IMR-90 (cell line): ENCODE data around the gene CEBPE. TPM values are rescaled to one million over a fixed set of nuclear protein-coding genes. Genes with fewer than 3 reads are reported as not detected.

Experiments
- ATAC-seq: fragments of 200-7000 bp; cut with Tn5 transposase; 2 replicates; pipeline ENCODE4 v1.9.1; 2020; ENCODE audit warnings: low read depth, mild to moderate bottlenecking, moderate library complexity
- BruUV-seq: library from RNA; stranded (reverse); fragments of 400-500 nt; replicated peaks from 2 replicates; lab custom pipeline; 2021; lab: Mats Ljungman, UMichigan
- CTCF ChIA-PET: fragments of 300-600 bp; formaldehyde crosslinking; extraction: SDS; loops from one replicate; lab custom pipeline; 2021; ENCODE audit warnings: antibody characterized with exemption; lab: Yijun Ruan, JAX
- POLR2A ChIA-PET: fragments of 300-600 bp; sonication (Branson Sonifier 250); formaldehyde crosslinking; loops from one replicate; lab custom pipeline; 2022; ENCODE audit warnings: antibody characterized with exemption; ENCODE audit not compliant: unreplicated experiment; lab: Charles Lee
- DNase-seq: peaks from one replicate; pipeline ENCODE4 v3.0.0; 2013
- H2AFZ ChIP-seq: replicated peaks from 2 replicates; pipeline ENCODE3; 2013; ENCODE audit warnings: low read length, mild to moderate bottlenecking; ENCODE audit not compliant: poor library complexity
- H2AK5ac ChIP-seq: 2 replicates; pipeline ENCODE4 v1.6.1; 2013; ENCODE audit warnings: low read depth, low read length, inconsistent platforms
- H2AK9ac ChIP-seq: replicated peaks from 2 replicates; pipeline ENCODE3; 2013; ENCODE audit warnings: mild to moderate bottlenecking, low read depth, low read length, moderate library complexity; ENCODE audit not compliant: poor library complexity
- H2BK120ac ChIP-seq: 2 replicates; pipeline ENCODE4 v1.6.1; 2013; ENCODE audit warnings: low read depth, low read length, inconsistent platforms
- H2BK15ac ChIP-seq: 3 replicates; pipeline ENCODE4 v1.6.1; 2013; ENCODE audit warnings: low read depth, low read length, inconsistent platforms
- H2BK20ac ChIP-seq: 2 replicates; pipeline ENCODE4 v1.6.1; 2013; ENCODE audit warnings: low read depth, mild to moderate bottlenecking, inconsistent platforms, low read length, moderate library complexity
- H2BK5ac ChIP-seq: 2 replicates; pipeline ENCODE4 v1.6.1; 2013; ENCODE audit warnings: mild to moderate bottlenecking, low read depth, low read length, inconsistent platforms; ENCODE audit not compliant: poor library complexity, severe bottlenecking
- H3K14ac ChIP-seq: replicated peaks from 2 replicates; pipeline ENCODE4 v1.6.1; 2013; ENCODE audit warnings: low read depth, low read length, inconsistent platforms
- H3K18ac ChIP-seq: 2 replicates; pipeline ENCODE4 v1.6.1; 2013; ENCODE audit warnings: low read depth, low read length, control low read depth
- H3K23ac ChIP-seq: 2 replicates; pipeline ENCODE4 v1.6.1; 2013; ENCODE audit warnings: low read depth, low read length, inconsistent platforms
- H3K27ac ChIP-seq: 2 replicates; pipeline ENCODE4 v1.5.1; 2013; ENCODE audit warnings: mild to moderate bottlenecking, control low read depth, low read length; ENCODE audit not compliant: insufficient read depth
- H3K27me3 ChIP-seq: 2 replicates; pipeline ENCODE4 v1.6.1; 2013; ENCODE audit warnings: low read length; ENCODE audit not compliant: control insufficient read depth, insufficient read depth
- H3K36me3 ChIP-seq: 2 replicates; pipeline ENCODE4 v1.6.1; 2013; ENCODE audit warnings: low read length, mixed read lengths; ENCODE audit not compliant: control insufficient read depth, insufficient read depth
- H3K4ac ChIP-seq: 2 replicates; pipeline ENCODE4 v1.6.1; 2013; ENCODE audit warnings: low read depth, low read length, inconsistent platforms
- H3K4me1 ChIP-seq: 2 replicates; pipeline ENCODE4 v1.6.1; 2013; ENCODE audit warnings: low read length, mixed read lengths; ENCODE audit not compliant: control insufficient read depth, insufficient read depth
- H3K4me2 ChIP-seq: 2 replicates; pipeline ENCODE4 v1.6.1; 2013; ENCODE audit warnings: low read depth, mild to moderate bottlenecking, control low read depth, low read length, moderate library complexity
- H3K4me3 ChIP-seq: 2 replicates; pipeline ENCODE4 v1.5.1; 2013; ENCODE audit warnings: low read depth, mild to moderate bottlenecking, control low read depth, low read length, moderate library complexity; ENCODE audit not compliant: insufficient read depth
- H3K56ac ChIP-seq: 2 replicates; pipeline ENCODE4 v1.6.1; 2013; ENCODE audit warnings: low read length, inconsistent platforms; ENCODE audit not compliant: insufficient read depth; ENCODE audit errors: extremely low read depth
- H3K79me1 ChIP-seq, 2 experiments: 2 replicates each; pipeline ENCODE4 v1.6.1; 2013; ENCODE audit warnings: low read length in 2 of 2, inconsistent platforms in 1 of 2, low read depth in 1 of 2
- H3K9ac ChIP-seq: 2 replicates; pipeline ENCODE4 v1.6.1; 2013; ENCODE audit warnings: low read depth, low read length, control low read depth
- H3K9me1 ChIP-seq: 2 replicates; pipeline ENCODE4 v1.6.1; 2013; ENCODE audit warnings: low read length, inconsistent platforms; ENCODE audit not compliant: insufficient read depth
- H3K9me3 ChIP-seq: 2 replicates; pipeline ENCODE4 v1.6.1; 2013; ENCODE audit warnings: low read length; ENCODE audit not compliant: control insufficient read depth, insufficient read depth
- H4K20me1 ChIP-seq: 2 replicates; pipeline ENCODE4 v1.6.1; 2013; ENCODE audit warnings: low read length, inconsistent platforms; ENCODE audit not compliant: insufficient read depth
- H4K5ac ChIP-seq: 2 replicates; pipeline ENCODE4 v1.6.1; 2013; ENCODE audit warnings: mild to moderate bottlenecking, low read depth, low read length, control low read depth
- H4K8ac ChIP-seq, 2 experiments: 2 replicates each; pipeline ENCODE4 v1.6.1; 2013; ENCODE audit warnings: low read depth in 2 of 2, low read length in 2 of 2, control low read depth in 1 of 2, inconsistent platforms in 1 of 2
- H4K91ac ChIP-seq: 2 replicates; pipeline ENCODE4 v1.6.1; 2013; ENCODE audit warnings: low read depth, low read length, inconsistent platforms; ENCODE audit not compliant: insufficient read depth
- BHLHE40 ChIP-seq: fragments of 150-350 bp; IDR thresholded peaks from 2 replicates; pipeline ENCODE4 v1.6.1; 2016; ENCODE audit warnings: mild to moderate bottlenecking, low read depth, low read length
- RCOR1 ChIP-seq: IDR thresholded peaks from 2 replicates; pipeline ENCODE4 v1.6.1; 2012; ENCODE audit warnings: mild to moderate bottlenecking, low read length, improper control_type of control experiment; ENCODE audit not compliant: insufficient replicate concordance
- WGBS, 2 experiments: methylation state at CpG; one replicate each; pipeline versions ENCODE4 v1.1.5 to v1.1.7; 2013; ENCODE audit warnings: missing lambda C conversion rate in 2 of 2; ENCODE audit not compliant: insufficient read length in 1 of 2; ENCODE audit errors: extremely low coverage in 2 of 2; 5-methylcytosine and 5-hydroxymethylcytosine counted together
- dilution Hi-C: fragments of 300-500 bp; cut with HindIII; formaldehyde crosslinking; loops from one replicate; pipeline ENCODE4 v1.14.3; 2018; ENCODE audit warnings: low sequenced_read_pairs; ENCODE audit not compliant: unreplicated experiment
- in situ Hi-C: fragments of 300-500 bp; cut with MboI; formaldehyde crosslinking; loops from 3 replicates; pipeline ENCODE4 v1.14.3; 2019; ENCODE audit warnings: low sequenced_read_pairs, inconsistent platforms, mixed read lengths
- intact Hi-C: fragments of 100-400 bp; cut with micrococcal nuclease; formaldehyde crosslinking; loops from 2 replicates; pipeline ENCODE4 v1.10.0; 2022
- polyA plus RNA-seq, 3 experiments: library from polyadenylated mRNA; depleted of rRNA; stranded (reverse); fragments of >200 nt; gene quantifications; 2 replicates each; pipeline ENCODE4 v1.2.3, GENCODE V29; 2012; ENCODE audit warnings: low replicate concordance in 1 of 3
- total RNA-seq: library from RNA; depleted of rRNA; stranded (reverse); fragments of >200 nt; gene quantifications from 2 replicates; pipeline ENCODE4 v1.2.3, GENCODE V29; 2012

CEBPE gene
- total and polyA plus RNA-seq, 2 of the 4 experiments (the other 2 are of a cell fraction): 0.05 TPM; not detected in 1

DNA sequence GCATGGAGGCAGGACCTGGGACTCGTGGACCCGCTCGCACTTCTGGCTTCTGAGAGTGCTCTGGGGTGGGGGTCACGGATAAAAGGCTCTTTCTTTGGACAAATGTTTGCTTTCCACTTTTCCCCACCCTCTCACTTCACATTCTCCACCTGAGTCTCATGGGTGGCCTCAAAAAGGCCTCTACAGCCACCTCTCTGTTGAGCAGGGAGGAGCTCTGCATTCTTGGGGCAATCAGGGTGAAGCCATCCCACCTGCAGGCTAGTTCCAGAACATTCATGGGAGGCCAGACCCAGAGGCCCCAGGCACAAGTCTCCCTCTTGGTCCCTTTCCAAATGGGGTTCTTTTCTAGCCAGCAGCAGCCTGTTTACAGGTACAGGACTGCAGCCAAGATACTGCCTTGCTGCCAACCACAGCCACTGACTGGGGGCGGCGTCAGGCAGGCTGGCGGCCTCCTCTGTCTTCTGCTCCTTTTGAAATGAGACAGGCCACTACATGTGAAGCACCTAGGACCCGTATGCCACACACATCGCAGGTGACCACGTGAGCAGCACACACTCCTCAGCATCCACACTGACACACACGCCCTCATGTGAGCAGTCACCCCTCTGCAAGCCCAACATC, 18.2 kb upstream of the CEBPE start:
- H4K5ac ChIP-seq: no peak overlapping the region
- H4K91ac ChIP-seq: no peak overlapping the region
- in situ Hi-C loops: no loop called here
- no peak overlapping the region for H2BK120ac ChIP-seq
- WGBS, 2 experiments: 74% methylated on average over 4 of the region's 11 CpGs; no CpG with 5 or more reads in 1 of the 2 experiments
- H3K27me3 ChIP-seq: peaks cover 35% of the 10 kb centered on the region
- DNase-seq: no peak
- H3K4me2 ChIP-seq: no peak overlapping the region
- H3K18ac ChIP-seq: no peak overlapping the region
- H3K9me1 ChIP-seq: no peaks in the 10 kb centered on the region
- H4K8ac ChIP-seq: no peak overlapping the region
- H2AK5ac ChIP-seq: no peak overlapping the region
- ChIA-PET POLR2A (no interaction called here), CTCF (interaction anchor here (0.8 kb wide), 1 partner anchor 31 kb away, joined by 3 read pairs; no protein-coding TSS in a partner anchor)
- H3K27ac ChIP-seq: no peak overlapping the region
- H2AFZ ChIP-seq: no peak overlapping the region
- intact Hi-C loops: no loop called here
- H3K4me1 ChIP-seq: no peaks in the 10 kb centered on the region
- H3K79me1 ChIP-seq: no peaks in the 10 kb centered on the region
- no peak overlapping the region for H3K56ac ChIP-seq
- H3K36me3 ChIP-seq: no peaks in the 10 kb centered on the region
- BruUV-seq: no TSS peak
- no peak overlapping the region for H3K23ac ChIP-seq
- H3K4me3 ChIP-seq: no peak overlapping the region
- H2BK15ac ChIP-seq: no peak overlapping the region
- H2BK20ac ChIP-seq: no peak overlapping the region
- no peaks in the 10 kb centered on the region for H3K9me3 ChIP-seq
- H3K14ac ChIP-seq: no peak overlapping the region
- H4K20me1 ChIP-seq: no peaks in the 10 kb centered on the region
- TF ChIP-seq RCOR1: no peak
- TF ChIP-seq BHLHE40: no peak
- peak overlapping the region; percentile 55 for H2AK9ac ChIP-seq
- dilution Hi-C loops: no loop called here
- ATAC-seq: no peak
- no peak overlapping the region for H3K4ac ChIP-seq
- H2BK5ac ChIP-seq: no peak overlapping the region
- no peak overlapping the region for H3K9ac ChIP-seq
